ENCODE data around the gene SEC22A. TPM values are rescaled to one million over a fixed set of nuclear protein-coding genes. Genes with fewer than 3 reads are reported as not detected.

Gene SEC22A
- total and polyA plus RNA-seq, 2 of the 13 experiments (the other 11 are each of a cell fraction or from before 2014, with no cell fraction given) = 14.1 to 17.3 TPM

DNA sequence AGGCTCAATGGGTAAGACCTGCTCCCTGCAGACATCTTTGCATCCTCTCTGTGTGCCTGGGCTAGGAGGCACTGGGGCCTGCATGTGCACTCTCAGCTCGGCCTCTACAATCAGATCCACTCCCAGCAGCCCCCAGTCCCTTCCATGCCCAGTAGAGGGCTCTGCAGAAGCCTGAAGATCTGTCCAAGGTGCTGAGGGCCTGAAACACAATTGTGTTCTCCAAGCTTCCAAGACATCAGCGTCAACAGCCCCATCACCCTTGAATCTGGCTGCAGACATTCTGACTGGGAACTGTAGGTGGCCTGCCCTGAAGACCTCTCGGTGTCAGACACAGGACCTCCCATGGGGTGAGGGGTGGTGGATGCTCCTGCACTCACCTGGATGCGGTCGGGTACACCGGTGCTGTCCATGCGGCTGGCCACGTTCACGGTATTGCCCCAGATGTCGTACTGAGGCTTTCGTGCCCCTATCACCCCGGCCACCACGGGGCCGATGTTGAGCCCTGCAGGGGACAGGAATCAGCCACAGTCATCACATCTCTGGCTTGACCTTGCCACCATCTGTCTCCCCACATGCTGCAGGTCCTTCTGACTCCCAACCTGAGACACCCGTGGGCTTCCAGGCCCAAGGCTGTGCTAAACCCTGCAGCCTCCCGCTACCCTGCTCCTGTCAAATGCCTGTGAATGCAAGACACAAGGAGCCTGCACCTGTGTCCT lies 84.7 kb downstream of the SEC22A start (continued):
- TF ChIP-seq MIER2 (CRISPR knock-in tag; IDR thresholded peaks at IDR 0.05) (peak; percentile 100), SRY (CRISPR knock-in tag; IDR thresholded peaks at IDR 0.05) (peak; percentile 91; the same call in 1 of the 2 replicates), ZBTB38 (CRISPR knock-in tag; IDR thresholded peaks at IDR 0.05) (0 out of 2 replicates have a peak, but pooled peaks have one; percentile 38), HNF1A (IDR thresholded peaks at IDR 0.05; ENCODE audit: low read depth) (no peak), HNF1A (CRISPR knock-in tag; IDR thresholded peaks at IDR 0.05; ENCODE audit: borderline replicate concordance) (no peak; the same call in 1 of the 2 replicates), ZNF550 (CRISPR knock-in tag; IDR thresholded peaks at IDR 0.05; ENCODE audit: borderline replicate concordance) (no peak), ZFY (CRISPR knock-in tag; IDR thresholded peaks at IDR 0.05) (peak; percentile 63), MYNN (CRISPR knock-in tag; IDR thresholded peaks at IDR 0.05; ENCODE audit: low read depth) (peak; percentile 93; the same call in 1 of the 2 replicates), ZSCAN29 (CRISPR knock-in tag; conservative IDR thresholded peaks at IDR 0.05) (0 out of 2 replicates have a peak, but pooled peaks have one; percentile 40), FOXM1 (CRISPR knock-in tag; IDR thresholded peaks at IDR 0.05) (no peak), HOXA9 (CRISPR knock-in tag; IDR thresholded peaks at IDR 0.05; ENCODE audit: borderline replicate concordance) (peak; percentile 38; the same call in 1 of the 2 replicates), ZNF605 (CRISPR knock-in tag; IDR thresholded peaks at IDR 0.05) (peak; percentile 60; the same call in 1 of the 2 replicates), SP5 (CRISPR knock-in tag; IDR thresholded peaks at IDR 0.05; ENCODE audit: borderline replicate concordance, low read depth) (no peak), ZSCAN5A (CRISPR knock-in tag; IDR thresholded peaks at IDR 0.05; ENCODE audit: borderline replicate concordance) (peak; percentile 89; the same call in 1 of the 2 replicates), ETV5 (CRISPR knock-in tag; IDR thresholded peaks at IDR 0.05; ENCODE audit: borderline replicate concordance) (peak; percentile 35; the same call in 1 of the 2 replicates)
- TF ChIP-seq, protein P1, sequence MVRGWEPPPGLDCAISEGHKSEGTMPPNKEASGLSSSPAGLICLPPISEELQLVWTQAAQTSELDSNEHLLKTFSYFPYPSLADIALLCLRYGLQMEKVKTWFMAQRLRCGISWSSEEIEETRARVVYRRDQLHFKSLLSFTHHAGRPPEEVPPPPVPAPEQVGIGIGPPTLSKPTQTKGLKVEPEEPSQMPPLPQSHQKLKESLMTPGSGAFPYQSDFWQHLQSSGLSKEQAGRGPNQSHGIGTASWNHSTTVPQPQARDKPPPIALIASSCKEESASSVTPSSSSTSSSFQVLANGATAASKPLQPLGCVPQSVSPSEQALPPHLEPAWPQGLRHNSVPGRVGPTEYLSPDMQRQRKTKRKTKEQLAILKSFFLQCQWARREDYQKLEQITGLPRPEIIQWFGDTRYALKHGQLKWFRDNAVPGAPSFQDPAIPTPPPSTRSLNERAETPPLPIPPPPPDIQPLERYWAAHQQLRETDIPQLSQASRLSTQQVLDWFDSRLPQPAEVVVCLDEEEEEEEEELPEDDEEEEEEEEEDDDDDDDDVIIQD (CRISPR knock-in tag; IDR thresholded peaks at IDR 0.05; ENCODE audit: low read depth) = peak; percentile 80; the same call in 1 of the 2 replicates
- TF ChIP-seq, protein P2, sequence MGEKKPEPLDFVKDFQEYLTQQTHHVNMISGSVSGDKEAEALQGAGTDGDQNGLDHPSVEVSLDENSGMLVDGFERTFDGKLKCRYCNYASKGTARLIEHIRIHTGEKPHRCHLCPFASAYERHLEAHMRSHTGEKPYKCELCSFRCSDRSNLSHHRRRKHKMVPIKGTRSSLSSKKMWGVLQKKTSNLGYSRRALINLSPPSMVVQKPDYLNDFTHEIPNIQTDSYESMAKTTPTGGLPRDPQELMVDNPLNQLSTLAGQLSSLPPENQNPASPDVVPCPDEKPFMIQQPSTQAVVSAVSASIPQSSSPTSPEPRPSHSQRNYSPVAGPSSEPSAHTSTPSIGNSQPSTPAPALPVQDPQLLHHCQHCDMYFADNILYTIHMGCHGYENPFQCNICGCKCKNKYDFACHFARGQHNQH (CRISPR knock-in tag; IDR thresholded peaks at IDR 0.05) = peak; percentile 71; the same call in 1 of the 2 replicates
- TF ChIP-seq, protein P3, sequence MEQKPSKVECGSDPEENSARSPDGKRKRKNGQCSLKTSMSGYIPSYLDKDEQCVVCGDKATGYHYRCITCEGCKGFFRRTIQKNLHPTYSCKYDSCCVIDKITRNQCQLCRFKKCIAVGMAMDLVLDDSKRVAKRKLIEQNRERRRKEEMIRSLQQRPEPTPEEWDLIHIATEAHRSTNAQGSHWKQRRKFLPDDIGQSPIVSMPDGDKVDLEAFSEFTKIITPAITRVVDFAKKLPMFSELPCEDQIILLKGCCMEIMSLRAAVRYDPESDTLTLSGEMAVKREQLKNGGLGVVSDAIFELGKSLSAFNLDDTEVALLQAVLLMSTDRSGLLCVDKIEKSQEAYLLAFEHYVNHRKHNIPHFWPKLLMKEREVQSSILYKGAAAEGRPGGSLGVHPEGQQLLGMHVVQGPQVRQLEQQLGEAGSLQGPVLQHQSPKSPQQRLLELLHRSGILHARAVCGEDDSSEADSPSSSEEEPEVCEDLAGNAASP (CRISPR knock-in tag; IDR thresholded peaks at IDR 0.05; ENCODE audit: borderline replicate concordance) = peak; percentile 86
